Measurements from ENCODE around the gene PTHLH. TPM values are rescaled to one million over a fixed set of nuclear protein-coding genes. Genes with fewer than 3 reads are reported as not detected.

Gene PTHLH
- total RNA-seq, 1 experiment from 2014 or later: 1.3 TPM

DNA sequence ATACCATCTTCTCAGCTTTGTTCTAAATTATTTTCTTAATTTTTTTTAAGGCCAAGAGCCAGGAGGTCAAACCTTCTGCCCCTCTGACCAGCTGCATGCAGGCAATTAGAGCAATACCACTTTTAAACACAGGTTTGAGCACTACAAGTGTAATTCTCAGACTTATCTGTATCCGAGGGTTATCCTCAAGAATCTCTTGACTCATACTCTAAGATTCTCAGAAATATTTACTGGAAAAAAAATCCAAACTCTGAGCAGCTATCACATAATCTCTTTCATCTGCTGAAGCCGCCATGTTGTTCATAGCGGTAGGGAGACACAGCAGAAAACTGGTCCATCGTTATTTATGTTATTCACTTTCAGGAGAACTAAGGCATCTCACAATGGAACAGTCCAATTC lies 27.4 kb upstream of the PTHLH start:
- CTCF ChIA-PET: interaction anchor here (0.7 kb wide), 1 partner anchor 160 kb away, joined by 5 read pairs; no protein-coding TSS in a partner anchor
- TF ChIP-seq, protein P1, sequence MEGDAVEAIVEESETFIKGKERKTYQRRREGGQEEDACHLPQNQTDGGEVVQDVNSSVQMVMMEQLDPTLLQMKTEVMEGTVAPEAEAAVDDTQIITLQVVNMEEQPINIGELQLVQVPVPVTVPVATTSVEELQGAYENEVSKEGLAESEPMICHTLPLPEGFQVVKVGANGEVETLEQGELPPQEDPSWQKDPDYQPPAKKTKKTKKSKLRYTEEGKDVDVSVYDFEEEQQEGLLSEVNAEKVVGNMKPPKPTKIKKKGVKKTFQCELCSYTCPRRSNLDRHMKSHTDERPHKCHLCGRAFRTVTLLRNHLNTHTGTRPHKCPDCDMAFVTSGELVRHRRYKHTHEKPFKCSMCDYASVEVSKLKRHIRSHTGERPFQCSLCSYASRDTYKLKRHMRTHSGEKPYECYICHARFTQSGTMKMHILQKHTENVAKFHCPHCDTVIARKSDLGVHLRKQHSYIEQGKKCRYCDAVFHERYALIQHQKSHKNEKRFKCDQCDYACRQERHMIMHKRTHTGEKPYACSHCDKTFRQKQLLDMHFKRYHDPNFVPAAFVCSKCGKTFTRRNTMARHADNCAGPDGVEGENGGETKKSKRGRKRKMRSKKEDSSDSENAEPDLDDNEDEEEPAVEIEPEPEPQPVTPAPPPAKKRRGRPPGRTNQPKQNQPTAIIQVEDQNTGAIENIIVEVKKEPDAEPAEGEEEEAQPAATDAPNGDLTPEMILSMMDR (IDR thresholded peaks at IDR 0.05; ENCODE audit: unreplicated experiment): no peak
- H3K36me3 Mint-ChIP-seq (ENCODE audit: insufficient read depth, unreplicated experiment): no peaks in the 10 kb centered on the region
- H3K27ac Mint-ChIP-seq (ENCODE audit: unreplicated experiment): no peak overlapping the region
- no peak for DNase-seq
- intact Hi-C loops (cut with micrococcal nuclease; ENCODE audit: unreplicated experiment): no loop called here
- no peak overlapping the region for H3K4me3 Mint-ChIP-seq (ENCODE audit: low read depth, unreplicated experiment)
- no peaks in the 10 kb centered on the region for H3K27me3 Mint-ChIP-seq (ENCODE audit: unreplicated experiment)
- H3K4me1 Mint-ChIP-seq (ENCODE audit: low read depth, unreplicated experiment): no peaks in the 10 kb centered on the region
- BruUV-seq (replicated peaks): no TSS peak
- H3K9me3 Mint-ChIP-seq (ENCODE audit: low read depth, unreplicated experiment): no peaks in the 10 kb centered on the region

DNA sequence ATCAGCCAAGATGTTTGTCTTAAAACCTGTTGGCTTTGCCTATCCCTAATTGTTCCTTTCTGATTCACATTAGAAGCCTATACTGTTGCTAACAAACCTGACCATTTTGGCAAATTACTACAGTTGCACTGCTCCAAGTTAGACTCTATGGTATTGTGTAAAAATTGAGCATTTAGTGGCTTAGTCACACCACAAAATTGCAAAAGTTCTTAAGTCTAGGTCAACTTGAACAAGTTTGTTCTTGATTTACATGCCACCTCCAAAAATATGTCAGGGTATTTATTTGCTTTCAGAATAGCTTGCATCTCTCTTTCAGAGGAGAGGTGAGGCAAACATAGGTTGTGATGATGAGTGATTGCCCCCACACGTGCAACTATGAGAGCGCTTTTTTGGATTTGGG lies 27.0 kb upstream of the PTHLH start:
- Mint-ChIP-seq H3K27me3 (ENCODE audit: unreplicated experiment) (no peaks in the 10 kb centered on the region), H3K9me3 (ENCODE audit: low read depth, unreplicated experiment) (no peaks in the 10 kb centered on the region), H3K4me3 (ENCODE audit: low read depth, unreplicated experiment) (no peak overlapping the region), H3K4me1 (ENCODE audit: low read depth, unreplicated experiment) (no peaks in the 10 kb centered on the region), H3K27ac (ENCODE audit: unreplicated experiment) (no peak overlapping the region), H3K36me3 (ENCODE audit: insufficient read depth, unreplicated experiment) (no peaks in the 10 kb centered on the region)
- TF ChIP-seq, protein P1 (IDR thresholded peaks at IDR 0.05; ENCODE audit: unreplicated experiment): no peak
- no peak for DNase-seq
- intact Hi-C loops (cut with micrococcal nuclease; ENCODE audit: unreplicated experiment): no loop called here
- CTCF ChIA-PET: no interaction called here
- no TSS peak for BruUV-seq (replicated peaks)

DNA sequence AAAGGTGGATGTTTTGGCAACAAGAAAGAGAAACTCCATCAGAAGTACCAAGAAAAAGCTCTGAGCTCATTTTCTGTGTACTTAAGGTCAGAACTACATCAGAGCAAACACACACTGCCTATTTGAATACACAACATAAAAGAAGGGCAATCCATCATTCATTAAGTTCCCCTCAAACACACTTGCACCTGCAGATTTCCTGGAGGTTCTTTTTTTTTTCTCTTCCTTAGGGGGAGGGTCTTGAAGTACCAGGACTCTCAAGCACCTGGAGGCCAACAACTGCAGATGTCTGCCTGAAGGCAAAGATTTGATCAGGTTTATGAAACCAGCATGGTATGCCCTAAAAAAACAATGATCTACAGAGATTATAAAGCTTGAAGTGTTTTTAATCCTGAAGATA lies 26.1 kb upstream of the PTHLH start:
- CTCF ChIA-PET: interaction anchor here (0.8 kb wide), 1 partner anchor 23 kb away, joined by 4 read pairs; no protein-coding TSS in a partner anchor
- Mint-ChIP-seq H3K36me3 (ENCODE audit: insufficient read depth, unreplicated experiment) (no peaks in the 10 kb centered on the region), H3K4me3 (ENCODE audit: low read depth, unreplicated experiment) (no peak overlapping the region), H3K9me3 (ENCODE audit: low read depth, unreplicated experiment) (no peaks in the 10 kb centered on the region), H3K4me1 (ENCODE audit: low read depth, unreplicated experiment) (no peaks in the 10 kb centered on the region), H3K27ac (ENCODE audit: unreplicated experiment) (no peak overlapping the region), H3K27me3 (ENCODE audit: unreplicated experiment) (no peaks in the 10 kb centered on the region)
- no TSS peak for BruUV-seq (replicated peaks)
- DNase-seq: no peak
- TF ChIP-seq, protein P1 (IDR thresholded peaks at IDR 0.05; ENCODE audit: unreplicated experiment): no peak
- intact Hi-C loops (cut with micrococcal nuclease; ENCODE audit: unreplicated experiment): no loop called here

DNA sequence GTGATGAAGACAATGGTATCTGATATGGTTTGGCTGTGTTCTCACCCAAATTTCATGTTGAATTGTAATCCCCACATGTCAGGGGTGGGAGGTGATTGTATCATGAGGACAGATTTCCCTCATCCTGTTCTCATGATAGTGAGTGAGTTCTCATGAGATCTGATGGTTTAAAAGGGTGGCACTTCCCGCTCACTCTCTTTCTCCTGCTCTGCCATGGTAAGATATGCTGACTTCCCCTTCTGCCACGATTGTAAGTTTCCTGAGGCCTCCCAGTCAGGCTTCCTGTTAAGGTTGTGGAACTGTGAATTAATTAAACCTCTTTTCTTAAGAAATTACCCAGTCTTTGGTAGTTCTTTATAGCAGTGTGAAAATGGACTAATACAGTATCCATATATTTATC lies 25.6 kb upstream of the PTHLH start:
- Mint-ChIP-seq H3K9me3 (ENCODE audit: low read depth, unreplicated experiment) (no peaks in the 10 kb centered on the region), H3K27ac (ENCODE audit: unreplicated experiment) (no peak overlapping the region), H3K36me3 (ENCODE audit: insufficient read depth, unreplicated experiment) (no peaks in the 10 kb centered on the region), H3K4me3 (ENCODE audit: low read depth, unreplicated experiment) (no peak overlapping the region), H3K4me1 (ENCODE audit: low read depth, unreplicated experiment) (no peaks in the 10 kb centered on the region), H3K27me3 (ENCODE audit: unreplicated experiment) (no peaks in the 10 kb centered on the region)
- intact Hi-C loops (cut with micrococcal nuclease; ENCODE audit: unreplicated experiment): no loop called here
- CTCF ChIA-PET: interaction anchor here (0.8 kb wide), 1 partner anchor 23 kb away, joined by 4 read pairs; no protein-coding TSS in a partner anchor
- no peak for DNase-seq
- TF ChIP-seq, protein P1 (IDR thresholded peaks at IDR 0.05; ENCODE audit: unreplicated experiment): no peak
- no TSS peak for BruUV-seq (replicated peaks)
